ENCODE results near the gene DARS1.
A peak's percentile ranks its signal among the peaks of the same experiment; 100 is the strongest.

DARS1 gene

DNA sequence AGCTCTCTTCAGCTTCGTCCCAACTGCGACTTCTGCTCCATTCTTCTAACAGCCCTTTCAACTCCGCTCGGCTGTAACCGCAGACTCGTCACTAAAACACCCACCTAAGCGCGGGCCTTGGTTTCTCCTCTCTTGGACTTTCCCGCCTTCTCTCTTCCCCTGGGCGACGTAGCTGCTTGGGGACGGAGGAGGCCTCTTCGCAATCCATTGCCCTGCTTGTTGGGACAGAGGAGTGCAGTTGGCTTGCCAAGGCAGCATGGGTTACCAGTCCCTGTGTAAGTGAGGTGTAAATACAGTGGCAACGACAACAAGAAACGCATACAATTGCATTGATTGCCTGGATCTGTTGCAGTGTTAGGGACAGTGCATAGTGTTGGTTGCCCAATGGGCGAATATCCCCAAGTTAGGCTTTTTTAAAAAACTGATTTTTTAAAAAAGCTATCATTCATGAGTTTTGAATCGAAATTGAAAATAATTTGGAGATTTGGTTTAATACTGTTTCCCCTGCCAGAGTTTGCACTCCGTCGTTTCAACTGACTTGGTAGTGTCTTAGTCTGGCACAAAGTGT is 484 bp upstream of the DARS1 start:
- no peak for TF ChIP-seq EZH2 (IDR thresholded peaks at IDR 0.05; ENCODE audit: borderline replicate concordance, low read length)
- TF ChIP-seq, protein P1, sequence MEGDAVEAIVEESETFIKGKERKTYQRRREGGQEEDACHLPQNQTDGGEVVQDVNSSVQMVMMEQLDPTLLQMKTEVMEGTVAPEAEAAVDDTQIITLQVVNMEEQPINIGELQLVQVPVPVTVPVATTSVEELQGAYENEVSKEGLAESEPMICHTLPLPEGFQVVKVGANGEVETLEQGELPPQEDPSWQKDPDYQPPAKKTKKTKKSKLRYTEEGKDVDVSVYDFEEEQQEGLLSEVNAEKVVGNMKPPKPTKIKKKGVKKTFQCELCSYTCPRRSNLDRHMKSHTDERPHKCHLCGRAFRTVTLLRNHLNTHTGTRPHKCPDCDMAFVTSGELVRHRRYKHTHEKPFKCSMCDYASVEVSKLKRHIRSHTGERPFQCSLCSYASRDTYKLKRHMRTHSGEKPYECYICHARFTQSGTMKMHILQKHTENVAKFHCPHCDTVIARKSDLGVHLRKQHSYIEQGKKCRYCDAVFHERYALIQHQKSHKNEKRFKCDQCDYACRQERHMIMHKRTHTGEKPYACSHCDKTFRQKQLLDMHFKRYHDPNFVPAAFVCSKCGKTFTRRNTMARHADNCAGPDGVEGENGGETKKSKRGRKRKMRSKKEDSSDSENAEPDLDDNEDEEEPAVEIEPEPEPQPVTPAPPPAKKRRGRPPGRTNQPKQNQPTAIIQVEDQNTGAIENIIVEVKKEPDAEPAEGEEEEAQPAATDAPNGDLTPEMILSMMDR (IDR thresholded peaks at IDR 0.05; ENCODE audit: low read length), result no peak
- peaks cover 23% of the 10 kb centered on the region for H3K36me3 ChIP-seq (ENCODE audit: insufficient read depth, low read length)
- peak overlapping the region; percentile 86 for H3K9ac ChIP-seq (ENCODE audit: low read length)
- peaks cover 28% of the 10 kb centered on the region for H3K79me2 ChIP-seq (ENCODE audit: insufficient read depth, low read length)
- H3K4me2 ChIP-seq (ENCODE audit: low read length), result peak overlapping the region; percentile 88
- H3K4me1 ChIP-seq (ENCODE audit: insufficient read depth, low read length, severe bottlenecking), result peaks cover 50% of the 10 kb centered on the region
- peak overlapping the region; percentile 2; the same call in 1 of the 2 replicates for H2AFZ ChIP-seq (ENCODE audit: low read length)
- H3K4me3 ChIP-seq (ENCODE audit: low read depth, low read length, poor library complexity, severe bottlenecking), result peak overlapping the region; percentile 74
- H3K9me3 ChIP-seq (ENCODE audit: low read length), result no peaks in the 10 kb centered on the region
- H3K27ac ChIP-seq (ENCODE audit: low read depth, low read length, poor library complexity, severe bottlenecking), result peak overlapping the region; percentile 87
- H3F3A ChIP-seq (ENCODE audit: insufficient read depth, low read length), result no peaks in the 10 kb centered on the region
- no peaks in the 10 kb centered on the region for H3K9me2 ChIP-seq (ENCODE audit: low read depth, low read length)
- H4K20me1 ChIP-seq (ENCODE audit: insufficient read depth, low read length), result no peaks in the 10 kb centered on the region
- H3K27me3 ChIP-seq (ENCODE audit: insufficient read depth, low read length), result no peaks in the 10 kb centered on the region

DNA sequence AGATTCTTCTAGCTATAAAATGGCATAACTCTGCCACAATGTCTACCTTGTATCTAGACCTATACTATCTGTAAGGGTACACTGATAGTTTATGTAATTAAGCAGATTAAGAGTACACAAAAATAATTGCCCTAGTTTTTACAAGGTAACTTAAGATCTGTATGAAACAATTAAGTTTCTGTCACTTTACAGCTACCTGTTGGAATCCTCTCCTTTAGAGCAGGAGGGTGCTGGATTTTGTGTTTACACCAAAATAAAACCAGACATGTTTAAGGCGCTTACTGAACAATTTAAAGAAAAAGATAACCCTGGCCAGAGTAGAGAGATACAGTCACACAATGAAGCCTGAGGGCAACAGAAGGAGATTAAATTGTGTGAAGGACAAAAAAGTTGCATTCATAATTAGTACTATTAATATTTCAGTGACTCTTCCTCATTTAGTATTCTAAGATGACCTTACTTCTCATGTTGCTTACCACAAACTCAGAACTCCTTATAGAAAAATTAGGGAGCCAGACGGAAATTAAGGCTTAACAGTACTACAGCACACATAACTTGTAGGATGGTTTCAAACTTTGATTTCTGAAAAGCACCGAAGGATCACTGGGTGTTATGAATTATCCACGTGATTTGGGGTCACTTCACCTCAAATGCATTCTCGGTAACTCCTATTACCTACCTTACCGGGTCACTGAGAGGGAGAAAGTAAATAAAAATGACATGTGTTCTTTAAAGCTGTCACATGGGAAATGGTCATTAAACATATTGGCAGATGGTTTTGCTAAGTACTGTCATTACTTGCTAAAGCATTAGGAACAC is 1.0 kb downstream of the DARS1 start:
- Histone ChIP-seq H3F3A (ENCODE audit: insufficient read depth, low read length) (no peaks in the 10 kb centered on the region), H3K27ac (ENCODE audit: low read depth, low read length, poor library complexity, severe bottlenecking) (peak overlapping the region; percentile 87), H3K4me3 (ENCODE audit: low read depth, low read length, poor library complexity, severe bottlenecking) (peak overlapping the region; percentile 74), H3K27me3 (ENCODE audit: insufficient read depth, low read length) (no peaks in the 10 kb centered on the region), H3K9me2 (ENCODE audit: low read depth, low read length) (no peaks in the 10 kb centered on the region), H3K4me1 (ENCODE audit: insufficient read depth, low read length, severe bottlenecking) (peaks cover 65% of the 10 kb centered on the region), H4K20me1 (ENCODE audit: insufficient read depth, low read length) (no peaks in the 10 kb centered on the region), H3K4me2 (ENCODE audit: low read length) (peak overlapping the region; percentile 88), H3K9ac (ENCODE audit: low read length) (peak overlapping the region; percentile 86), H3K9me3 (ENCODE audit: low read length) (no peaks in the 10 kb centered on the region), H3K79me2 (ENCODE audit: insufficient read depth, low read length) (peaks cover 34% of the 10 kb centered on the region), H3K36me3 (ENCODE audit: insufficient read depth, low read length) (peaks cover 37% of the 10 kb centered on the region), H2AFZ (ENCODE audit: low read length) (no peak overlapping the region)
- TF ChIP-seq, protein P1 (IDR thresholded peaks at IDR 0.05; ENCODE audit: low read length), result no peak
- TF ChIP-seq EZH2 (IDR thresholded peaks at IDR 0.05; ENCODE audit: borderline replicate concordance, low read length), result no peak

DNA sequence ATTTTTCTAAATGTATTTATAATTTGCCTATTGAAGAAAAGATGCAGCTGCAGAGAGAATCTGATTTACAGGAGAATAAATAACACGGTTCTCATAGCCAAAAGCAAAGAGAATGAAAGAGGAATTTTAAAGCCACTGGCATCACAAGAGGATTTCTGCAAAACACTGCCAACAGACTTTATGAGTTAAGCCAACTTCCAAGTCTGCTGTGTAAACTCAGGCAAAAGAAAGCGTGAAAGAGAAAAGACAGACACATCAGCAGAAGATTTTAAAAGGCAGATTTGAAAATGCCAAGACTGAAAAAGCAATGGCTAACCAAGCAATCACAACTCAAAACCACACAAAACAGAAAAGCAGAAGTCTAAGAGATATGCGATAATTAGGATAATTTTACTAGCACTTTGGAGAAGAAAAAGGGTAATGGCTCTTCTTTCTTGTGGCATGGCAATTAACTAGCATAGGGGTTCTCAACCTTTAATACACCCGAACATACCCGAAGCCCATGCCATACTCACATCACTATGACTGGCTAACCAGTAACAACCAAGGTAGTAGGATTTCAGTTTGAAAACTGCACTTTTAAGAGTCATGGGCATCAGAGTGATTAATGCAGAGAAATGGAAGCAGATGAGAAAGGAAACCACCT is 4.9 kb downstream of the DARS1 start:
- Histone ChIP-seq H3K4me2 (ENCODE audit: low read length) (peak overlapping the region; percentile 58), H4K20me1 (ENCODE audit: insufficient read depth, low read length) (no peaks in the 10 kb centered on the region), H3K4me3 (ENCODE audit: low read depth, low read length, poor library complexity, severe bottlenecking) (peak overlapping the region; percentile 43), H3F3A (ENCODE audit: insufficient read depth, low read length) (no peaks in the 10 kb centered on the region), H3K79me2 (ENCODE audit: insufficient read depth, low read length) (peaks cover 39% of the 10 kb centered on the region), H3K36me3 (ENCODE audit: insufficient read depth, low read length) (peaks cover 66% of the 10 kb centered on the region), H3K9ac (ENCODE audit: low read length) (peak overlapping the region; percentile 50; the same call in 1 of the 2 replicates), H3K27me3 (ENCODE audit: insufficient read depth, low read length) (no peaks in the 10 kb centered on the region), H3K9me3 (ENCODE audit: low read length) (no peaks in the 10 kb centered on the region), H3K27ac (ENCODE audit: low read depth, low read length, poor library complexity, severe bottlenecking) (peak overlapping the region; percentile 65), H3K9me2 (ENCODE audit: low read depth, low read length) (no peaks in the 10 kb centered on the region), H2AFZ (ENCODE audit: low read length) (no peak overlapping the region), H3K4me1 (ENCODE audit: insufficient read depth, low read length, severe bottlenecking) (peaks cover 74% of the 10 kb centered on the region)
- no peak for TF ChIP-seq EZH2 (IDR thresholded peaks at IDR 0.05; ENCODE audit: borderline replicate concordance, low read length)
- TF ChIP-seq, protein P1 (IDR thresholded peaks at IDR 0.05; ENCODE audit: low read length), result no peak
